PC-3 (cell line): Measurements from ENCODE around the gene SAMD11.
A peak's percentile ranks its signal among the peaks of the same experiment; 100 is the strongest.

Source experiments
- CTCF ChIP-seq: fragments of 300-600 bp; sonication (generic); conservative IDR thresholded peaks from 2 replicates; pipeline ENCODE4 v1.5.1; 2017; ENCODE audit warnings: antibody characterized with exemption, low read depth, mild to moderate bottlenecking, low read length
- EZH2 ChIP-seq: fragments of 300-600 bp; sonication (generic); IDR thresholded peaks from one replicate; pipeline ENCODE4 v1.6.1; 2017; ENCODE audit warnings: antibody characterized with exemption, mild to moderate bottlenecking, low read length; ENCODE audit not compliant: unreplicated experiment

GRCh38 chr1:925561-926421 is 2.1 kb downstream of the SAMD11 start:
- TF ChIP-seq CTCF (no peak), EZH2 (peak; percentile 70)
